ENCODE measurements around the gene KRTAP4-11.
"Not testable (repeated sequence)": the region's sequence is repeated elsewhere in the genome, so short reads cannot be mapped to it uniquely, and the experiment has no call there.

KRTAP4-11 gene

DNA sequence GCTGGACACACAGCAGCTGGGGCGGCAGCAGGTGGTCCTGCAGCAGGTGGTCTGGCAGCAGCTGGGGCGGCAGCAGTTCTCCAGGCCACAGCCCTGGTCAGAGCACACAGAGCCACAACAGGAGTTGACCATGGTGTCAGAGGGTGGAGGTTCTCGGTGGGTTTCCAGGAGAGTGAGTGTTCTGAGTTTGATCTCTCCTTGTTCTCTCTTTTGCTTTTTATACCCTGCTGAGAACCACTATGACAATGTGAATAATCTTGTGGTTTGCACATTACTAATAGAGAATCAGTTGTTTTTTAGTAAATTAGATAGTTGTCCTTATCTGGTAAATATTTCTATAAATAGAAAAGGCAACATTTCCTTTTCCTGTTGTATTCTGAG is 5.8 kb upstream of the KRTAP4-11 start, which contains the start of gene KRTAP4-12:
Gene KRTAP4-12 (minus strand): TSS at position 192 of the 381 bp plus-strand sequence. CDS start 60 bp downstream, at position 132.
- DNase-seq (ENCODE audit: low spot score), result not testable (repeated sequence)

DNA sequence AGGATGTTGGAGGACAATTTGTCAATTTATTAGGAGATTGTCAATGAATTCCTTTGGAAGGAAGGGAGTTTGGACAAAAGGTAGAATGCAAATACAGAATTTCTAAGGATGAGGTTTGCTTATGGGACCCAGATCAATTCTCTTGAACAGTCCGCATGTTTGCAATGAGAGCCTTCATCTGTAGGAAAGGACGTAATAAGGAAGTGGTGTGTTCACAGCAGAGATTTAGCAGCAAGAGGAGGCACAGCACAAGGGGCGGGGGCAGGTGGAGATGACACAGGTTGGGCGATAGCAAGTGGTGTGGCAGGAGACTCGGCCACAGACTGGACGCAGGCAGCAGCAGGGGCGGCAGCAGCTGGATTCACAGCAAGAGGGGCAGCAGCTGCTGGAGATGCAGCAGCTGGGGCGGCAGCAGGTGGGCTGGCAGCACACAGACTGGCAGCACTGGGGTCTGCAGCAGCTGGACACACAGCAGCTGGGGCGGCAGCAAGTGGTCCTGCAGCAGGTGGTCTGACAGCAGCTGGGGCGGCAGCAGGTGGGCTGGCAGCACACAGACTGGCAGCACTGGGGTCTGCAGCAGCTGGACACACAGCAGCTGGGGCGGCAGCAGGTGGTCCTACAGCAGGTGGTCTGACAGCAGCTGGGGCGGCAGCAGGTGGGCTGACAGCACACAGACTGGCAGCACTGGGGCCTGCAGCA is 5.3 kb upstream of the KRTAP4-11 start:
- DNase-seq (ENCODE audit: low spot score), result not testable (repeated sequence)

DNA sequence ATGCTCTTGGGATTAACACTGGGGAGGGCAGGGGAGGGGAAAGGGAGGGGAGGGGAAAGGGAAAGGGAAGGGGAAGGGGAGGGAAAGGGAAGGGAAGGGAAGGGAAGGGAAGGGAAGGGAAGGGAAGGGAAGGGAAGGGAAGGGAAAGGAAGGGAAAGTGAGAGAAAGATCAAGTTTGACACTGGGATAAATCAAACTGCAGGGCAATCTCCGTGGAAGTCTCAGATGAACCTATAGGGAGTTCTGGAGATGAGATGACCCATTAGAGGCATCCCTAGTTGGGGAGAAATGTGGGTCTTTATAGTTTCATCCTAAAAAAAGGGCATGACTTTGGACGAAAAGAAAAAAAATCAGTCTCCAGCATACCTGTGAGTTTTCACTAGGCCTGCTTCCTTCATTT is 3.6 kb upstream of the KRTAP4-11 start:
- no peak for DNase-seq (ENCODE audit: low spot score)

DNA sequence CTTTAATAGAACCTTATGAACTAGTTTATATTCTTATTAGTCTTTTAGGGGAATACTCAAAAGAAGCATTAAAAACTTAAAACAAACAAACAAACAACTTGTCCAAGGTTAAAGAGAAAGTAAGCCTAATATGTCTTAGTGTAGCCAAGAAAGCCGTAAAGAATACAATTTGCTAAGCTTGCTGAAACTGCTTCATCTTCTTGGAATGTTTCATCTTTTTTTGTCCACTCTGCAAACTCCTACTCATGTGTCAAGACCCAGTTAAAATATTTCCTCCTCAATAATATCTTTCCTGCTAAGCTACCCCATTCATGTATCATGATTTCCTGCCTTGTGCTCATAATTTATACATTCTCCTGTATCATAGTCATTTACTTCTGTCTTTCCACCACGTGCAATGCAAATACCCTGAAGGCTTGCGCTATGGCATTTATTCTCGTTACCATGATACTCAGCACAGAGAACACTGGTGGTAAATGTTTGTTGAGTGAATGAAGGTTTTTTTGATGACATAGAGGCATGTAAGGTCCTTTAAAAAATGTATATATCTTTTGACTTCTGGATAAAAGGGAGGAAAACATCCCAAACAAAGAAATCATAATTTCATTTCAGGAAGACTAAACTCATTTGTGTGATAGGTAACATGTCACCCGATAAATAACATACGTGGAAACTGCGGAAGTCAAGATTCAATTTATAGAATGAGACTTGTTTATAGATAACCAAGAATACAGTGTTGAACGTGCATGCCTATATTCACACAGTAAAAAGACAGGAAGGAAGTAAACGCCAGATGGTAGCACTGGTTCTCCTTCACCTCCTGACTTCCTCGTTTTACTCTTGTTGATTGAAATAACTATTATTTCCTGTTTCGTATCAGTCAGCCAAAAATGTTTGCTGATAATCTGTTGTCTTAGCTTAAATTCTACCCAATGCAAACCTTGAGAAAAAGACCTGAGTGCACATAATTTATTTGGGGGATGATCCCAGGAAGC is 1.8 kb upstream of the KRTAP4-11 start:
- not testable (repeated sequence) for DNase-seq (ENCODE audit: low spot score)

DNA sequence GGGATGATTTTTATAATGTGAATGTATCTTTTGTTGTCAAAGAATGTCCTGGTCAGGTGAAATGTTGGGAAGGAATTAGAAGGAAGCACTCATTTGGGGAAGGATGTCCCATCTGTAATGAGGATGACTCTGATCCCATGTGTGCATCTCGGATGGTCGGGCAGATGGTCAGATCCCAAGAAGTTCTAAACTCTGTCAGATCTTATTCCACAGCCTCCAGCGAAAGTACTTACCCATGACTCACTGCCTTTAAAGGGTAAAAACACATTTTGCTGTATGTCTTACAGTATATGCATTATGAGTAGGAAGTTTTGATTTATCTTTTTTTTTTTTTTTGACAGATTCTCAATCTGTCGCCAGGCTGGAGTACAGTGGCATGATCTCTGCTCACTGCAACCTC is 548 bp upstream of the KRTAP4-11 start:
- DNase-seq (ENCODE audit: low spot score), result no peak

DNA sequence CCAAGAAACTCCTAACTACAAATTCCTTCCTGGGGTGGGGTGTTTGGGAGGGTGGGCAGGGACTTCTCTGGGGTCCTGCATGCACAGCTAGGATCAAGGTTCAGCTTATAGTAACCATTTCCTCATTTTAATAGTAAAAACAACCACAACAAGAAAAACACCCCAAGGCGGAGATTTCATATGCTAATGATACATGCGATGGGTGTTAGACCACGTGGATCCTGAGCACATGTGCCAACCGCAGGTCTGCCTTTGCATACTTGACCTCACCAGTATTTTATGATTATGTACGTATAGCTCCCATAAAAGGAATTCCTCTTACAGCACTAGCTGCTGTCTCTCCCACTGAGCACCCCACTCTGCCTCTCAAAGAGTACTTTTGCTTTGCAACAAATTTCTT is 1.9 kb downstream of the KRTAP4-11 start:
- DNase-seq (ENCODE audit: low spot score), result no peak

DNA sequence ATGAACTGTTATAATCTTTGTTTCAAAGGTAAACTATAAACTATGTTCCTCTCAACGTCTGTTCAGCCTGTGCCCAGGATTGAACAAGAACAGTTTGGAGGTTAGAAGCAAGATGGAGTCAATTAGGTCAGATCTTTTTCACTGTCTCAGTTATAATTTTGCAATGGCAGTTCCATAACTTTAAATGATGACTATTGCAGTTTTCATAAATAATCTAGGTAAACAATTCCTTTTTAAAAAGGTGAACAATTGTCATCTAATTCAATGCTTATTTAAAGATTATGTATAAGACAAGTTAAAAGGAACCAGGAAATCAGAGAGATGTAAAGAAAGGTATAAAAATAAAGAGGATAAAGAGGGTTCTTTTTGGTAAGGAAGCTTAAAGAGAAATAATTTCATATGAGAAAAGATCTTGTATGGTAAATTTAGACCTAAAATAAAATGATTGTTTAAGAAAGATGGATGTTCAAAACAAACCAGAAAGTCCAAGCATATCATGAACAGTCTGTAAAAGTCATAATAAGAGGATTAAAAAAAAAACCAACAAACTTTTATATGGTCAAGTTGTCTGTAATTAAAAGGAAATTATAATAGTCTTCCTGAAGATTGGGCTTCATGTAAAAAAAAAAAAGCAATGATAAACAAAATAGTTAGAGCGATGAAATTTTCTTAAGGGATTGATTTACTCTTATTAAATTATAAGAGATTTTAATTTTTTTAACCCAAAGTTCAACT is 6.9 kb downstream of the KRTAP4-11 start:
- no peak for DNase-seq (ENCODE audit: low spot score)

DNA sequence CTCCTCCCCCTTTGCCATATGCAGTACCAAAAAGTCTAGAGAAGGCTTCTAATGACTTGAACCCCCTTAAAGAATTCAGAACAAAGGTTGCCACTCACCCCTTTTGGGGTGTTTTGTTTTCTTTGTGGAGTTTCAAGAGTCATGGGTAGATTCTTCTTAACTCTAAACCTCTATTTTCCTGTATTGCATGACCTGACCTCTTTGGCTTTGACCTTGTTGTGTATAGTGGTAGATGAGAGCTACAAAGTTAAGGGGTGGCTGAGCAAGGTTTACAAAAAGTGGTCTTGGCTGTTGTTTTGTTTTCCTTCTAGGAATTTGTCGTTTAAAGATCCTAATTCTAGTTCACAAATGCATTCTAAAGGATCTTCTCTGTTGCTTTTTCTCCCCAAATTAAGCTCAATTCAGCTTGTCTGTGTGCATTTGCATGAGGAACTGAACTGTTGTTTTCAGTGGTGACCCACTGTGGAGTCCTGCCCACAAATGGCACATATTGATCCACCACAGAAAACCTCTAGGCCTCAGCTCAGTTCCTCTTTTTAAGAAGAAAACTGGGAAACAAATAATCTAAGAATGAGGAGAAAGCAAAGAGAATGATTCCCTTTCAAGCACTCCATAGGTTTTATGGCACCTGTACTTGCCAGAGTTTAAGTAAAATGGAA is 9.3 kb downstream of the KRTAP4-11 start:
- DNase-seq (ENCODE audit: low spot score), result not testable (repeated sequence)

DNA sequence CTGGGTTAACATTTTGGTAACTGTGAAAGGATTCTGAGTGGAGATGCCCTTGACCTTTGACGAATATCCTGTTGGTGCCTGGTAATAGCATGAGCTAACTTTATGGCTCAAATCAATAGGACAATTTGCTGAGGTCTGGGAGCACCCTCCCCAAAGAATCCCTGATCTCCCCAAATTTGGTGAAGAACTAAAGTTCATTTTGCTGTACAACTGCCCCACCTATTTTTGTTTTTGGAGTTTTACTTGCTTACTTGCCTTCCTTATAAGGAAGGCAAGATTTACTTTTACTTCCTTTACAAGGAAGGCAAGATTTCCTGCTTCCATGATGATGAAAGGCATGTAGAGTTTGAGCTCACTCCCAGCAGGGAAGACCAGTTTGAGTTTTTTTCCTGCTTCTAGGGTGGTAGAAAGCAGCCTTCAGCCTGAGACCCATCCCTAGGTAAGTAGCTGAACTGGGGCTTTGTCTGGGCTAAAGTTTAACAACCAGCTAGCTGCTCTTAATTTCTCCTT is 10.2 kb downstream of the KRTAP4-11 start:
- DNase-seq (ENCODE audit: low spot score), result no peak

DNA sequence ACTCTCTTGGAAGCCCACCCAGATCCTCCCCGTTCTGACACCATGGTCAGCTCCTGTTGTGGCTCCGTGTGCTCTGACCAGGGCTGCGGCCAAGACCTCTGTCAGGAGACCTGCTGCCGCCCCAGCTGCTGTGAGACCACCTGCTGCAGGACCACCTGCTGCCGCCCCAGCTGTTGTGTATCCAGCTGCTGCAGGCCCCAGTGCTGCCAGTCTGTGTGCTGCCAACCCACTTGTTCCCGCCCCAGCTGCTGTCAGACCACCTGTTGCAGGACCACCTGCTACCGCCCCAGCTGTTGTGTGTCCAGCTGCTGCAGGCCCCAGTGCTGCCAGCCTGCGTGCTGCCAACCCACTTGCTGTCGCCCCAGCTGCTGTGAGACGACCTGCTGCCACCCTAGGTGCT is 12.8 kb downstream of the KRTAP4-11 start, which contains the start of gene KRTAP4-9:
Gene KRTAP4-9 (plus strand): TSS at position 43 of the 400 bp plus-strand sequence. CDS start 0 bp downstream, at position 43.
- not testable (repeated sequence) for DNase-seq (ENCODE audit: low spot score)

DNA sequence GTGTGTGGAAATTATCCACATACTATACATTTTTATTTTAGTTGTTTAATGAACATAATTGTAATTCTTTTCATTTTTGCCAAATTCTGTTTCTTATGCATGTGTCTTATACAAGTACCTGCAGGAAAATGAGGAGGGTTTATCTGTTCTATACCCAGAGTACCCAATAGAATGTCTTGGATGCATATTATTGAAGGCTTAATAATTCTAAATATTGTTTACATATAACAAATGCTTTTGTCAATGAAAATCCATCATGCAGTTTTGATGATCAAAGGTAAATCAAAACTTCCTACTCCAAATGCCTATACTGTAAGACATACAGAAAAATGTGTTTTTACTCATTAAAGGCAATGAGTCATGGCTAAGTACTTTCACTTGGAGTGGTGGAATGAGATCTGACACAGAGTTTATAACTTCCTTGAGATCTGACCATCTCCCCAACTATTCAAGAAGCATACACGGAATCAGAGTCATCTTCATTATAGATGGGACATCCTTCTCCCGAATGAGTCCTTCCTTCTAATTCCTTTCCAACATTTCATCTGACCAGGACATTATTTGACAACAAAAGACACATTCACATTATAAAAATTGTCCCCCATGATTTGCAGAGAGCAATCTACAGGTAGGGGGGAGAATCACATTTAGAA is 13.7 kb downstream of the KRTAP4-11 start:
- DNase-seq (ENCODE audit: low spot score), result not testable (repeated sequence)

DNA sequence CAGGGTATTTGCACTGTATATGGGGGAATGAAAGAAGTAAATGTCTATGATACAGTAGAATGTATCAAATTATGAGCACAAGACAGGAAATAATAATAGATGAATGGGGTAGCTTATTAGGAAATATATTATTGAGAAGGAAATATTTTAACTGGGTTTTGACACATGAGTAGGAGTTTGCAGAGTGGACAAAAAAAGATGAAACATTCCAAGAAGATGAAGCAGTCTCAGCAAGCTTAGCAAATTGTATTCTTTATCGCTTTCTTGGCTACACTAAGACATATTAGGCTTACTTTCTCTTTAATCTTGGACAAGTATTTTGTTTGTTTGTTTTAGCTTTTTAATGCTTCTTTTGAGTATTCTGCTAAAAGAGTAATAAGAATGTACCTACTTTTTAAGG is 14.3 kb downstream of the KRTAP4-11 start:
- no peak for DNase-seq (ENCODE audit: low spot score)

DNA sequence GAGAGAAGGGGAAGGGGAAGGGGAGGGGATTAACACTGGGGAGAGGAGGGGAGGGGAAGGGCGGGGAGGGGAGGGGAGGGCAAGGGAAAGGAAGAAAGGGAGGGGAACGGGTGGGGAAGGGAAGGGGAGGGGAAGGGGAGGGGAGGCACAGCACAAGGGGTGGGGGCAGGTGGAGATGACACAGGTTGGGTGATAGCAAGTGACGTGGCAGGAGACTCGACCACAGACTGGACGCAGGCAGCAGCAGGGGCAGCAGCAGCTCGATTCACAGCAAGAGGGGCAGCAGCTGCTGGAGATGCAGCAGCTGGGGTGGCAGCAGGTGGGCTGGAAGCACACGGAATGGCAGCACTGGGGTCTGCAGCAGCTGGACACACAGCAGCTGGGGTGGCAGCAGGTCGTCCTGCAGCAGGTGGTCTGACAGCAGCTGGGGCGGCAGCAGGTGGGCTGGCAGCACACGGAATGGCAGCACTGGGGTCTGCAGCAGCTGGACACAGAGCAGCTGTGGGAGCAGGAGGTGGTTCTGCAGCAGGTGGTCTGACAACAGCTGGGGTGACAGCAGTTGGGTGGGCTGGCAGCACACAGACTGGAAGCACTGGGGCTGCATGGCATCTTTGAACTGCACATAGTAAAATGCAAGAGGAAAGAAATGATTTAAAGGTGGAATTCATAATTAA is 16.4 kb downstream of the KRTAP4-11 start, which contains the start of gene KRTAP4-16:
Gene KRTAP4-16 (minus strand): TSS at position 624 of the 674 bp plus-strand sequence. CDS start 0 bp downstream, at position 624.
- peak; percentile 14 for DNase-seq (ENCODE audit: low spot score)

DNA sequence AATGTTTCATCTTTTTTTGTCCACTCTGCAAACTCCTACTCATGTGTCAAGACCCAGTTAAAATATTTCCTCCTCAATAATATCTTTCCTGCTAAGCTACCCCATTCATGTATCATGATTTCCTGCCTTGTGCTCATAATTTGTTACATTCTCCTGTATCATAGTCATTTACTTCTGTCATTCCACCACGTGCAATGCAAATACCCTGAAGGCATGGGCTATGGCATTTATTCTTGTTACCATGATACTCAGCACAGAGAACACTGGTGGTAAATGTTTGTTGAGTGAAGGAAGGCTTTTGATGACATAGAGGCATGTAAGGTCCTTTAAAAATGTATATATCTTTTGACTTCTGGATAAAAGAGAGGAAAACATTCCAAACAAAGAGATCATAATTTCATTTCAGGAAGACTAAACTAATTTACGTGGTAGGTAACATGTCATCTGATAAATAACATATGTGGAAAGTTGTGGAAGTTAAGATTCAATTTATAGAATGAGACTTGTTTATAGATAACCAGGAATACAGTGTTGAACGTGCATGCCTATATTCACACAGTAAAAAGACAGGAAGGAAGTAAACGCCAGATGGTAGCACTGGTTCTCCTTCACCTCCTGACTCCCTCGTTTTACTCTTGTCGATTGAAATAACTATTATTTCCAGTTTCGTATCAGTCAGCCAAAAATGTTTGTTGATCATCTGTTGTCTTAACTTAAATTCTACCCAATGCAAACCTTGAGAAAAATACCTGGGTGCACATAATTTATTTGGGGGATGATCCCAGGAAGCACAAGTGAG is 18.3 kb downstream of the KRTAP4-11 start:
- not testable (repeated sequence) for DNase-seq (ENCODE audit: low spot score)

DNA sequence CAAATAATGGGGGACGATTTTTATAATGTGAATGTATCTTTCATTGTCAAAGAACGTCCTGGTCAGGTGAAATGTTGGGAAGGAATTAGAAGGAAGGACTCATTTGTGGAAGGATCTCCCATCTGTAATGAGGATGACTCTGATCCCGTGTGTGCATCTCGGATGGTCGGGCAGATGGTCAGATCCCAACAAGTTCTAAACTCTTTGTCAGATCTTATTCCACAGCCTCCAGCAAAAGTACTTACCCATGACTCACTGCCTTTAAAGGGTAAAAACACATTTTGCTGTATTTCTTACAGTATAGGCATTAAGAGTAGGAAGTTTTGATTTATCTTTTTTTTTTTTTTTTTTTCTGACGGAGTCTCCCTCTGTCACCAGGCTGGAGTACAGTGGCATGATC is 19.7 kb downstream of the KRTAP4-11 start:
- DNase-seq (ENCODE audit: low spot score), result no peak

DNA sequence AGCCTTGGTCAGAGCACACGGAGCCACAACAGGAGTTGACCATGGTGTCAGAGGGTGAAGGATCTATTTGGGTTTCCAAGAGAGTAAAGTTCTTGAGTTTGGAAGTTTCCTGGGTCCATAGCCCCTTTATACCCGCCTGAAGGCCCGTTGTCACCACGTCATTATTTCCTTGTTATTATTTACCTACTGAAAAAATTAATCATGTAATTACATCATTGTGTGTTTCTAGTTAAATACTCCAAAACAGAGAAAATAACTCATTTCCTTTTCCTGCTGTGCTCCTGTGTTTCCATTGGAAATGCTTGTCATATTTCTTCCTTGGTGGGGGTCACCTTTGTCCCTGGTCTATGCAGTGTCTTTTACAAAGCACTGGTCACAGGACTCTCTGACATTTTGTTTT is 20.1 kb downstream of the KRTAP4-11 start, which contains the start of gene KRTAP4-8:
Gene KRTAP4-8 (minus strand): TSS at position 101 of the 400 bp plus-strand sequence. CDS start 58 bp downstream, at position 43.
- no peak for DNase-seq (ENCODE audit: low spot score)

DNA sequence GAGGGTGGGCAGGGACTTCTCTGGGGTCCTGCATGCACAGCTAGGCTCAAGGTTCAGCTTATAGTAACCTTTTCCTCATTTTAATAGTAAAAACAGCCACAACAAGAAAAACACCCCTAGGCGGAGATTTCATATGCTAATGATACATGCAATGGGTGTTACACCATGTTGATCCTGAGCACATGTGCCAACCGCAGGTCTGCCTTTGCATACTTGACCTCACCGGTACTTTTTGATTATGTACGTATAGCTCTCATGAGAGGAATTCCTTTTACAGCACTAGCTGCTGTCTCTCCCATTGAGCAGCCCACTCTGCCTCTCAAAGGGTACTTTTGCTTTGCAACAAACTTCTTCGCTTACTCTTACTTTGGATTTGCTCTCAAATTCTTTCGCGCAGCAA is 22.1 kb downstream of the KRTAP4-11 start:
- no peak for DNase-seq (ENCODE audit: low spot score)

DNA sequence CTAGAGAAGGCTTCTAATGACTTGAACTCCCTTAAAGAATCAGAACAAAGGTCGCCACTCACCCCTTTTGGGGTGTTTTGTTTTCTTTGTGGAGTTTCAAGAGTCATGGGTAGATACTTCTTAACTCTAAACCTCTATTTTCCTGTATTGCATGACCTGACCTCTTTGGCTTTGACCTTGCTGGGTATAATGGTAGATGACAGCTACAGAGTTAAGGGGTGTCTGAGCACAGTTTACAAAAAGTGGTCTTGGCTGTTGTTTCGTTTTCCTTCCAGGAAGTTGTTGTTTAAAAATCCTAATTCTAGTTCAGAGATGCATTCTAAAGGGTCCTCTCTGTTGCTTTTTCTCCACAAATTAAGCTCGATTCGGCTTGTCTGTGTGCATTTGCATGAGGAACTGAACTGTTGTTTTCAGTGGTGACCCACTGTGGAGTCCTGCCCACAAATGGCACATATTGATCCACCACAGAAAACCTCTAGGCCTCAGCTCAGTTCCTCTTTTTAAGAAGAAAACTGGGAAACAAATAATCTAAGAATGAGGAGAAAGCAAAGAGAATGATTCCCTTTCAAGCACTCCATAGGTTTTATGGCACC is 29.3 kb downstream of the KRTAP4-11 start:
- not testable (repeated sequence) for DNase-seq (ENCODE audit: low spot score)

Measured in iPS-NIHi11 (cell line).